Transverse colon (tissue), 4 donors: ENCODE results near the gene UBXN10. TPM values are rescaled to one million over a fixed set of nuclear protein-coding genes. Genes with fewer than 3 reads are reported as not detected.

ENCODE experiments used
- DNase-seq: peaks from one replicate; pipeline ENCODE4 v3.0.0-alpha.2; 2019
- H3K27ac ChIP-seq, 4 donors: fragments of 200-600 bp; sonication (generic); 2 replicates each; pipeline ENCODE4 v1.5.1; 2016 to 2018; ENCODE audit warnings: inconsistent platforms in 4 of 4
- H3K27me3 ChIP-seq: fragments of 200-600 bp; sonication (generic); 2 replicates; pipeline ENCODE4 v1.5.1; 2017; ENCODE audit warnings: inconsistent platforms
- H3K36me3 ChIP-seq, 4 donors: fragments of 200-600 bp; sonication (generic); 2 replicates each; pipeline ENCODE4 v1.5.1; 2017 to 2019; ENCODE audit warnings: inconsistent platforms in 4 of 4
- H3K4me1 ChIP-seq, 4 donors: fragments of 200-600 bp; sonication (generic); 2 replicates each; pipeline ENCODE4 v1.5.1; 2017 to 2020; ENCODE audit warnings: inconsistent platforms in 4 of 4
- H3K4me3 ChIP-seq, 4 donors: fragments of 200-600 bp; sonication (generic); 1 replicate in 1 of 4; 2 replicates in 3 of 4; pipeline versions ENCODE4 v1.5.1 to v1.6.1; 2017 to 2019; ENCODE audit warnings: inconsistent platforms in 4 of 4
- H3K9me3 ChIP-seq, 2 donors: fragments of 200-600 bp; sonication (generic); 2 replicates each; pipeline ENCODE4 v1.5.1; 2017 to 2019; ENCODE audit warnings: inconsistent platforms in 2 of 2
- EP300 ChIP-seq: sonication (generic); formaldehyde crosslinking; IDR thresholded peaks from one replicate; pipeline ENCODE4 v1.6.1; 2017; ENCODE audit warnings: antibody characterized with exemption, low read depth
- POLR2A ChIP-seq: fragments of 450-650 bp; IDR thresholded peaks from one replicate; pipeline ENCODE4 v1.6.1; 2016; ENCODE audit warnings: antibody characterized with exemption, mild to moderate bottlenecking, moderate library complexity
- POLR2AphosphoS5 ChIP-seq, 3 donors: sonication (generic); formaldehyde crosslinking; IDR thresholded peaks; one replicate each; pipeline ENCODE4 v1.6.1; 2016; ENCODE audit warnings: antibody characterized with exemption in 3 of 3
- WGBS, 2 donors: methylation state at CpG; one replicate each; pipeline ENCODE4 v1.1.5; 2018; ENCODE audit warnings: low coverage in 1 of 2; 5-methylcytosine and 5-hydroxymethylcytosine counted together
- in situ Hi-C, 4 donors: fragments of 200-750 bp; cut with MboI; loops; one replicate each; pipeline versions ENCODE4 v1.15.0 to v1.15.1; 2017; ENCODE audit warnings: low sequenced_read_pairs in 3 of 4, low pct_ligation_motif_present in 1 of 4, low pct_unique_long_range_greater_than_20kb in 1 of 4
- intact Hi-C: fragments of 100-400 bp; cut with DNase I; formaldehyde crosslinking; loops from one replicate; pipeline ENCODE4 v1.15.1; 2023; ENCODE audit warnings: low total_unique reads
- total RNA-seq, 4 donors: library from RNA; depleted of rRNA; stranded (reverse); fragments of >200 nt; gene quantifications; one replicate each; pipeline ENCODE4 v1.1.0, GENCODE V29; 2016
- TF ChIP-seq, protein P1 (sequence below), 5 experiments: fragments of 200-600 bp in 3 of 5; fragments of 450-650 bp in 2 of 5; sonication (generic) in 3 of 5; IDR thresholded peaks; 1 replicate in 2 of 5; 2 replicates in 3 of 5; pipeline ENCODE4 v1.5.1; 2016 to 2017; ENCODE audit warnings: antibody characterized with exemption in 5 of 5, inconsistent platforms in 3 of 5, mild to moderate bottlenecking in 2 of 5, moderate library complexity in 1 of 5

Gene UBXN10
- total RNA-seq, 4 donors from 2014 or later: 4.3 to 15.3 (median 5.8) TPM

DNA sequence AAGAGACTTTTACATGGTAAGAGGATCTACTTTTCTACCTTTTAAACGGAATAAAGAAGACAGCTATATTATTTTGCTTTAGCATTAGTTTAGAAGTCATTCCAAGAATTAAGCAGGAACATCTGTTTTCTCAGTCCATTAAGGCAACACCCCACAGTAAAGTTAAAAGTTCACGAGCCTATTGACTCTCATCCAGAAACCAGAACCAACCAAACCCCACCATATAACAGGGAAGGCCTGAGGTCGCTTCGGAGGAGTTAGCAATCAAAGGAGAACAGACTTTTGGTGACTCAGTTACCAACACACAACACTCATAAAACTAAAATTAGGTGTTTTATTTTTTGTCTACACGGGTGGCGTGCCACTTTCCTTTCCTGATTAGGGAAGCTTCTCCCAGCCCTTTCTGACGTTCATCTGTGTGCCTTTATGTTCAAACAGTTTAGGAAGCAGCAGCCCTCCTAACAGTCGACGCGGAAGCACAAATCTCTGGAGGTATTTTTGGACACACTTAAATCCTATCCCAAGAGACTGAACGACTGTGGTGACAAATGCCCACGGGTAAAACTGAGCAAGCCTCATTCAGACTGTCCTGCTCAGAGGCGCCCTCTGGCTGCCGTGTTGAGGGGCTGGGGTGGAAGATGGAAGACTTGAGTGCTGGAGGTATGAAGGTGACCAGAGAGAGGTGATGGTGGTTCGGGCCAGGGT is 9.0 kb downstream of the UBXN10 start:
- WGBS, 2 donors: 15 to 19% methylated on average over 11 to 15 of the region's 15 CpGs
- in situ Hi-C loops (no loop called here), intact Hi-C loops (no loop called here)
- Histone ChIP-seq H3K4me1 (peaks cover 0 to 21% (median 14%) of the 10 kb centered on the region in 4 donors), H3K27ac (peak overlapping the region; percentile 30 to 65 (median 46)), H3K4me3 (no peak overlapping the region), H3K27me3 (no peaks in the 10 kb centered on the region), H3K9me3 (no peaks in the 10 kb centered on the region), H3K36me3 (no peaks in the 10 kb centered on the region)
- DNase-seq: peak; percentile 82
- TF ChIP-seq, protein P1, sequence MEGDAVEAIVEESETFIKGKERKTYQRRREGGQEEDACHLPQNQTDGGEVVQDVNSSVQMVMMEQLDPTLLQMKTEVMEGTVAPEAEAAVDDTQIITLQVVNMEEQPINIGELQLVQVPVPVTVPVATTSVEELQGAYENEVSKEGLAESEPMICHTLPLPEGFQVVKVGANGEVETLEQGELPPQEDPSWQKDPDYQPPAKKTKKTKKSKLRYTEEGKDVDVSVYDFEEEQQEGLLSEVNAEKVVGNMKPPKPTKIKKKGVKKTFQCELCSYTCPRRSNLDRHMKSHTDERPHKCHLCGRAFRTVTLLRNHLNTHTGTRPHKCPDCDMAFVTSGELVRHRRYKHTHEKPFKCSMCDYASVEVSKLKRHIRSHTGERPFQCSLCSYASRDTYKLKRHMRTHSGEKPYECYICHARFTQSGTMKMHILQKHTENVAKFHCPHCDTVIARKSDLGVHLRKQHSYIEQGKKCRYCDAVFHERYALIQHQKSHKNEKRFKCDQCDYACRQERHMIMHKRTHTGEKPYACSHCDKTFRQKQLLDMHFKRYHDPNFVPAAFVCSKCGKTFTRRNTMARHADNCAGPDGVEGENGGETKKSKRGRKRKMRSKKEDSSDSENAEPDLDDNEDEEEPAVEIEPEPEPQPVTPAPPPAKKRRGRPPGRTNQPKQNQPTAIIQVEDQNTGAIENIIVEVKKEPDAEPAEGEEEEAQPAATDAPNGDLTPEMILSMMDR (IDR thresholded peaks at IDR 0.05): peak; percentile 83 to 87 (median 85)
- TF ChIP-seq POLR2A: no peak
- TF ChIP-seq POLR2AphosphoS5 (IDR thresholded peaks at IDR 0.05): no peak

DNA sequence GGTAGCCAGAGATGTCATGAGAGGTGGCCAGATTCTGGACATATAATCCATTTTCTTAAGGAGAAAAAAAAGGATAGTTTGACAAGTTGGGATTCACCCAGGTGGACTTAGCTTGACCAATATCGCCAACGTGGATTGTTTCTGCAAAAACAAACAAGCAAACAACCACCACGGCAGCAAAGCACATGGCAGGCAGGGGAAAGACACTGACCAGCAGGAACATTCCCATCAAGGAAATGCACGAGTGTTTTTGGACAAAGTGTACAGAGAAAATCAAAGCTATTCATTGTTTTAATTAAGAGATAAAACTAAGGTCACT is 9.5 kb downstream of the UBXN10 start:
- H3K9me3 ChIP-seq: no peaks in the 10 kb centered on the region
- no peaks in the 10 kb centered on the region for H3K27me3 ChIP-seq
- 66% methylated on average over 4 of the region's 4 CpGs; no CpG with 5 or more reads in 1 of the 2 donors for whole genome bisulfite sequencing, 2 donors
- in situ Hi-C loops (no loop called here), intact Hi-C loops (no loop called here)
- TF ChIP-seq, protein P1 (IDR thresholded peaks at IDR 0.05): peak in 1 of 5 experiments; percentile 16
- TF ChIP-seq EP300 (no peak), POLR2AphosphoS5 (IDR thresholded peaks at IDR 0.05) (no peak), POLR2A (no peak)
- H3K27ac ChIP-seq: peak overlapping the region in 2 of 4 donors; percentile 30 to 49
- H3K4me1 ChIP-seq: peaks cover 0 to 21% (median 14%) of the 10 kb centered on the region in 4 donors
- no peak for DNase-seq
- H3K4me3 ChIP-seq: no peak overlapping the region
- H3K36me3 ChIP-seq: no peaks in the 10 kb centered on the region

DNA sequence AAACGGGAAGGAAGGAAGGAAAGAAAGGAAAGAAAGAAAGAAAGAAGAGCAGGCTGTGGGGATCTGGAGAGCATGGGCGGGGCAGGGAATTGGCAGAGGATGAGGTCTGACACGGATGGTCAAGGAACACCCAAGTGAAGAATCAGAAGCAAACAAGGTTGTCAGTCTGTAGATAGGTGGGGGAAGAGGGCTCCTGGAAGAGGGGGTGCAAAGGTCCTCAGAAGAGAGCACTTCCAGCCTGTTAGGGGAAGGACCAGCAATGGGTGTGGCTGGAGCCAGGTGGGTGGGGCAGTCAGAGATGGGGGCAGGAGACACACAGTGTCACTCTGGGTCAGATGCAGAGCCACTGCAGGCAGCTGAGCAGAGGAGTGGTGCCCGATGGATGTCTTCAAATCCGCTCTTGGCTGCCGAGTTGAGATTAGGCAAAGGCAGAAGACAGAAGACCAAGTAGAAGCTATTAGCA is 11.5 kb downstream of the UBXN10 start:
- WGBS, 2 donors: 51 to 72% methylated on average over 2 to 6 of the region's 6 CpGs
- Histone ChIP-seq H3K4me1 (peaks cover 0 to 16% (median 12%) of the 10 kb centered on the region in 4 donors), H3K27ac (no peak overlapping the region), H3K9me3 (no peaks in the 10 kb centered on the region), H3K4me3 (no peak overlapping the region), H3K27me3 (no peaks in the 10 kb centered on the region), H3K36me3 (no peaks in the 10 kb centered on the region)
- in situ Hi-C loops (no loop called here), intact Hi-C loops (no loop called here)
- no peak for DNase-seq
- TF ChIP-seq POLR2A (no peak), POLR2AphosphoS5 (IDR thresholded peaks at IDR 0.05) (no peak), EP300 (no peak)
- TF ChIP-seq, protein P1 (IDR thresholded peaks at IDR 0.05): no peak

DNA sequence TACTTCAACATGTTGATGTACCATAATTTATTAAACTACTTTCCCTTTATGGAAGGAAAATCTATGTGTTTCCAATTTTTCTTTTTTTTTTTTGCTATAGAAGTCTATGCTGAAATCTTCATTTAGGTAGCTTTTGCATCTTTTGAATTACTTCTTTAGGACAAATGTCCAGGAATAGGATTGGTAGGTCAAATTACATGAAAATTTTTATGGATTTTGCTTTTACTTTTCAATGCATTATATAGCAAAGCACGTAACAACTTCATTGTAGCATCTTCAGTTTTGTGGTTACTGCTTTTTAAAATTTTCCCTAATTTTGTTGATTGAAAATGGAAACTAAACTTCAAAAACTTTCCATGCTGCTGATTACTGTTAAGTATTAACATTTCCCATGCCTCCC is 12.4 kb downstream of the UBXN10 start:
- intact Hi-C loops (no loop called here), in situ Hi-C loops (no loop called here)
- Histone ChIP-seq H3K36me3 (no peaks in the 10 kb centered on the region), H3K27me3 (no peaks in the 10 kb centered on the region), H3K9me3 (no peaks in the 10 kb centered on the region), H3K27ac (no peak overlapping the region), H3K4me3 (no peak overlapping the region), H3K4me1 (peaks cover 0 to 15% (median 9%) of the 10 kb centered on the region in 4 donors)
- TF ChIP-seq POLR2AphosphoS5 (IDR thresholded peaks at IDR 0.05): no peak
- no peak for TF ChIP-seq POLR2A
- TF ChIP-seq, protein P1 (IDR thresholded peaks at IDR 0.05): no peak
- TF ChIP-seq EP300: no peak
- no peak for DNase-seq
- WGBS, 2 donors: 55 to 83% methylated on average over 1 of the region's 1 CpG
